Activated naive CD4-positive, alpha-beta T cell treated with anti-CD3 and anti-CD28 coated beads for 36 hours (primary cell): Measurements from ENCODE around the gene UGGT1. TPM values are rescaled to one million over a fixed set of nuclear protein-coding genes. Genes with fewer than 3 reads are reported as not detected.
A peak's percentile ranks its signal among the peaks of the same experiment; 100 is the strongest.

Experiments used
- CTCF ChIA-PET: fragments of 350-600 bp; sonication (Branson Sonifier 250); formaldehyde crosslinking; loops from one replicate; lab custom pipeline; 2021; ENCODE audit warnings: antibody characterized with exemption; lab: Charles Lee
- DNase-seq: peaks from one replicate; pipeline ENCODE4 v3.0.0-alpha.2; 2020
- H3K27ac Mint-ChIP-seq: one replicate; pipeline ENCODE4 v1.8.0; 2021; ENCODE audit warnings: mild to moderate bottlenecking, mixed read lengths
- H3K27me3 Mint-ChIP-seq: one replicate; pipeline ENCODE4 v1.8.0; 2021; ENCODE audit warnings: low read depth, mixed read lengths
- H3K36me3 Mint-ChIP-seq: one replicate; pipeline ENCODE4 v1.8.0; 2021; ENCODE audit warnings: low read depth, mixed read lengths
- H3K4me1 Mint-ChIP-seq: one replicate; pipeline ENCODE4 v1.8.0; 2021; ENCODE audit warnings: low read depth, mixed read lengths
- H3K4me3 Mint-ChIP-seq: one replicate; pipeline ENCODE4 v1.8.0; 2021; ENCODE audit warnings: mild to moderate bottlenecking, moderate library complexity, mixed read lengths
- H3K9me3 Mint-ChIP-seq: one replicate; pipeline ENCODE4 v1.8.0; 2021; ENCODE audit warnings: mixed read lengths
- intact Hi-C: fragments of 100-400 bp; cut with micrococcal nuclease; formaldehyde crosslinking; loops from one replicate; pipeline ENCODE4 v1.15.1; 2023
- total RNA-seq, 2 experiments: library from RNA; stranded (reverse); gene quantifications; one replicate each; pipeline ENCODE4 v1.2.3, GENCODE V29; 2021

The UGGT1 gene
- 10 to 100 TPM; 37.3 to 40.1 TPM for total RNA-seq

DNA sequence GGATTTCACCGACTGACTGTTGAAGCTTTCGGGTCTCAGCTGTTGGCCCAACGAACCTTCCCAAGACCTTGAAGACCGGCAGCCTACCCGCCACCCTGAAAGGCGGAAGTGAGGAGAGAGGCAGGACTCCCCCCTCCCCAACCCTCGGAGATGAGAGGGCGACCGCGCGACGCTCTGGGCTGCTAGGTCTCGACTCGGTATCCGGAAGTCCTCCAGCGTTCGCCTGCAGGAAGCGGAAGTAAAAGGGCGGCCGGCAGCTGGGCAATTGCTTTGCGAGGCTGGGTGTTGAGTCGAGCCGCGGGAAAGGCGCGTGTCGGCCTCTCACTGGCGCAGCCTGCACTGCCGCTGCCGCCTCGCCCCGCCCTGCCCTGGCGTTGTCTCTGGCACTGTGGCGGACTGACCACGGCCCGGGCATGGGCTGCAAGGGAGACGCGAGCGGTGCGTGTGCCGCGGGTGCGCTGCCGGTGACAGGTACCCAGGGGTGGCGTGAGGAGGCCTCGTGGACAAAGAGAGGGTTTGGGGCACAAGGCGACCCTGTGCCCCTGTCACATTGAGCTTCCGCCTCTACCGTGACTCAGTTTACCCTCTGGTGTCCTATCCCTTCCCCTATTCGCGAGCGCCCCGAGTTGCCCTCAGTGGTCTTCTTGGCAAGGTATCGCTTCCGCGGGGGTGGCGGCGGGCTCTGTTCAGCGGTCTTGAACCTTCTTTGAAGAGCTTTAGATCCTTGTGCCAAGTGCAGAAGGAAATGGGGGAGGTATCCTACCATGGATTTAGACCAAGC, at the start of gene UGGT1:
UGGT1 (plus strand) TSS at position 256 of the 781 bp plus-strand sequence; CDS start at position 414, 158 bp downstream.
- CTCF ChIA-PET, result interaction anchor here (0.6 to 0.7 kb wide), 2 partner anchors 28 to 442 kb away, joined by 3 read pairs; no protein-coding TSS in a partner anchor
- Mint-ChIP-seq H3K4me3 (peak within 1 kb of the TSS; percentile 90), H3K4me1 (peaks cover 42% of the 10 kb centered on the region), H3K9me3 (no peaks in the 10 kb centered on the region), H3K27ac (peak within 1 kb of the TSS; percentile 86), H3K36me3 (peaks cover 4% of the 10 kb centered on the region), H3K27me3 (no peaks in the 10 kb centered on the region)
- peak; percentile 96 for DNase-seq
- intact Hi-C loops, result loop anchor here (1.0 to 5.0 kb wide), 8 partner anchors 63 to 564 kb away; partner anchors contain the start of genes HS6ST1, IWS1, POLR2D and SAP130

DNA sequence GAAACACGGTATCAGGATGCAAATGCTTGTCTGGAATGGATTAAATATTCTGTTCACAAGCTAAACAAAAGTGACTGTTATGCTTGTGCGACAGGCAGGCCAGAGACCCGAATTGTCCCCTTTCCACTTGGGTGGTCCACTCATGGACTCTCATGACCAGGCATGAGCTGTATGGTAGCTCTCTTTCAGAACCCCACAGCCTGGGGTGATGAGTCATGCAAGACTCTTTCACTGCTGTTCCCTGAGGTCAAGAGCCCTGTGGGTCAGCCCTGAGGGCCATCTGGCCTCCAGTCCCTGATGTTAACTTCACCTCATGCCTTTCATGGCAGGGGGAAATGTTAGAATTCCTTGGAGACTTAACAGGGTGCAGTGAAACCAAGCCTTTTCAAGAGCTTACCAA, 49.4 kb upstream of the UGGT1 start:
- no peaks in the 10 kb centered on the region for H3K4me1 Mint-ChIP-seq
- CTCF ChIA-PET, result interaction anchor here (1.5 kb wide), 1 partner anchor 22 kb away, joined by 7 read pairs; no protein-coding TSS in a partner anchor
- peaks cover 3% of the 10 kb centered on the region for H3K36me3 Mint-ChIP-seq
- no peak for DNase-seq
- H3K4me3 Mint-ChIP-seq, result no peak overlapping the region
- peaks cover 7% of the 10 kb centered on the region for H3K27me3 Mint-ChIP-seq
- peaks cover 36% of the 10 kb centered on the region for H3K9me3 Mint-ChIP-seq
- intact Hi-C loops, result no loop called here
- H3K27ac Mint-ChIP-seq, result no peak overlapping the region

DNA sequence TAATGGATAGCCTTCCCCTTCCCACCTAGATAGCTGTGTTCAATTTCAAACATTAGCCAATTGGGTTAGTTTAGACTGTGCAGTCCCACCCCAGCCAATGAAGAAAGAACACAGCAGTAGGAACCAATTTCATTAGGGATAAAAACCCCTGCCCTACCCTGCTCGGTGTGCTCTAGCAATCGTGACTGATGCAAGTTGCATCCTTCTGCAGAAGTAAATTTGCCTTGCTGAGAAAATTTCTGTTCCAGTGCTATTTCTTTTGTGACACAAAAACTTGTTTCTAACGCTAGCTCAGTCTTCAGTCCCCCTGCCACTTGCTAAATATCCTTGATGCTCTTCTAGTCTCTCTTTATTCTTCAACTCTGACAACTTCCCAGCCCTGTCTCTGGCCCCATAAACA, 48.0 kb upstream of the UGGT1 start:
- Mint-ChIP-seq H3K4me1 (no peaks in the 10 kb centered on the region), H3K4me3 (no peak overlapping the region), H3K36me3 (peaks cover 3% of the 10 kb centered on the region), H3K9me3 (peaks cover 23% of the 10 kb centered on the region), H3K27ac (no peak overlapping the region), H3K27me3 (peaks cover 12% of the 10 kb centered on the region)
- CTCF ChIA-PET, result interaction anchor here (0.9 to 1.5 kb wide), 2 partner anchors 20 to 385 kb away, joined by 4 to 7 read pairs; no protein-coding TSS in a partner anchor
- intact Hi-C loops, result no loop called here
- DNase-seq, result no peak

DNA sequence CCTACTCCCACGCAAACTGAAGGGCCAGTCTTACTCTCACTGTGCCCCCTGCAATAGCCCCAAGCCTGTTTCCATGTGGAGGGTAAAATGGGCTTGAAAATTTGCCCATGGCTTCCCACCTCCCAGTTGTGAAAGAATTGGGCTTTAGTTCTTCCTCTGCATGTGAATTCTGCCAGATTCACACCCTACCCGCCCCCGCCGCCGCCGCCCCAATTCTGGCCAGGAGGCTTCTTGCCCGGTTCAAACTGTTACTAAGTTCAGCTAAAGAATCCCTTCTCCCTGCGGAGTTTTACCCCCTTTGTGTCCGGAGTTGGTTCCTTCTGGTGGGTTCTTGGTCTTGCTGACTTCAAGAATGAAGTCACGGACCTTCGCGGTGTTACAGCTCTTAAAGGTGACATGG, 37.7 kb upstream of the UGGT1 start:
- intact Hi-C loops, result no loop called here
- DNase-seq, result no peak
- H3K27me3 Mint-ChIP-seq, result peaks cover 33% of the 10 kb centered on the region
- CTCF ChIA-PET, result no interaction called here
- H3K27ac Mint-ChIP-seq, result no peak overlapping the region
- peaks cover 9% of the 10 kb centered on the region for H3K9me3 Mint-ChIP-seq
- H3K4me1 Mint-ChIP-seq, result no peaks in the 10 kb centered on the region
- H3K4me3 Mint-ChIP-seq, result no peak overlapping the region
- H3K36me3 Mint-ChIP-seq, result peaks cover 4% of the 10 kb centered on the region

DNA sequence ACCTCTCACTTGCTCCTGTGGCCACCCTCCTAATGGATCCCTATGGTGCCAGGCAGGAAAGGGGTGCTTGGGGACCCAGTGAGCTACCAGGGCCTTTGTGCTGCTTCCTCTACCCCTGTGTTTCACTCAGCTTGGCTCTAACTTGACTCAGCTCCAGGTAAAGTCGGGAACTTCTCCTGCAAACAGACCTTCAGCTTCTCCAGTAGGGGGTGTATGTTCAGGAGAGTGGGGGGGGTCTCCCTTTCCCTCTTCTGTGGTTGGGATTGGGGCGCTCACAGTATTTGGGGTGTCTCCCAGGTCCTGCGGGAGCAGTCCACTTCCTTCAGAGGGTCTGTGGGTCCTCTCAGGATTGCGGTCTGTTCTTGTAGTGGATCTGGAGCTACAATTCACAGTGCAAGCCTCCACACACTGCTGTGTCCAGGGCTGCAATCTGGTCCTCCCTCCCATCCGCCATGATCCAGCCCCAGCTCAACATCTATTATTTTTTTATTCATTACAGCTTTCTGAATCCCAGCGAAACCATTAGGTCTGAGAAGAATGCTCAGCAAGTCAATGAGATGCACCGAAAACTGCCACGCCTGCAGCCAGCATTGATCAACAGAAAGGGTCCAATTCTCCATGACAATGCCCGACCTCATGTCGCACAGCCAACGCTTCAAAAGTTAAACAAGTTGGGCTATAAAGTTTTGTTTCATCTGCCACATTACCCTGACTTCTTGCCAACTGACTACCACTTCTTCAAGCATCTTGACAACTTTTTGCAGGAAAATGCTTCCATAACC, 36.7 kb upstream of the UGGT1 start:
- Mint-ChIP-seq H3K4me1 (no peaks in the 10 kb centered on the region), H3K36me3 (peaks cover 4% of the 10 kb centered on the region), H3K27me3 (peaks cover 32% of the 10 kb centered on the region), H3K9me3 (peaks cover 9% of the 10 kb centered on the region), H3K27ac (no peak overlapping the region), H3K4me3 (no peak overlapping the region)
- DNase-seq, result no peak
- intact Hi-C loops, result no loop called here
- CTCF ChIA-PET, result no interaction called here

GRCh38 chr2:128057334-128057733, 33.7 kb upstream of the UGGT1 start:
- Mint-ChIP-seq H3K27ac (no peak overlapping the region), H3K9me3 (no peaks in the 10 kb centered on the region), H3K4me1 (no peaks in the 10 kb centered on the region), H3K4me3 (no peak overlapping the region), H3K36me3 (no peaks in the 10 kb centered on the region), H3K27me3 (peaks cover 9% of the 10 kb centered on the region)
- no peak for DNase-seq
- intact Hi-C loops, result no loop called here
- CTCF ChIA-PET, result no interaction called here

DNA sequence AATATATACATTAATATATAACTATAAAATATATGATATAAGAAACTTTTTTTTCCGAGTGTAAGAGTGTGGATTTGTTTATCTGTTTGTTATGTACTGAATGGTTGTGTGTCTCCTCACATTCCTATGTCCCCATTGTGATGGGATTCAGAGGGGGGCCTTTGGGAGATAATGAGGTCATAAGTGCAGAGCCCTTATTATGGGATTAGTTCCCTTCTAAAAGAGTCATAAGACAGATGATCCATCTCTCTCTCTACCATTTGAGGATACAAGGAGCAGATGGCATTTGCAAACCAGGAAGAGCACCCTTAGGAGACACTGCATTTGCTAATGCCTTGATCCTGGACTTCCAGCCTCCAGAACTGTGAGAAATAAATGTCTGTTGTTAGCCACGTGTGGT, 32.9 kb upstream of the UGGT1 start:
- Mint-ChIP-seq H3K4me3 (no peak overlapping the region), H3K36me3 (no peaks in the 10 kb centered on the region), H3K9me3 (no peaks in the 10 kb centered on the region), H3K4me1 (no peaks in the 10 kb centered on the region), H3K27me3 (peaks cover 5% of the 10 kb centered on the region), H3K27ac (no peak overlapping the region)
- CTCF ChIA-PET, result interaction anchor here (0.6 kb wide), 1 partner anchor 303 kb away, joined by 4 read pairs; no protein-coding TSS in a partner anchor
- intact Hi-C loops, result no loop called here
- no peak for DNase-seq

GRCh38 chr2:128062571-128062970, 28.4 kb upstream of the UGGT1 start:
- Mint-ChIP-seq H3K27ac (no peak overlapping the region), H3K27me3 (no peaks in the 10 kb centered on the region), H3K4me1 (no peaks in the 10 kb centered on the region), H3K36me3 (no peaks in the 10 kb centered on the region), H3K9me3 (no peaks in the 10 kb centered on the region), H3K4me3 (no peak overlapping the region)
- intact Hi-C loops, result no loop called here
- DNase-seq, result no peak
- CTCF ChIA-PET, result interaction anchor here (0.7 to 1.2 kb wide), 3 partner anchors 28 to 42 kb away, joined by 3 read pairs; partner anchors contain the start of gene UGGT1

GRCh38 chr2:128064353-128064752, 26.6 kb upstream of the UGGT1 start:
- no peak overlapping the region for H3K27ac Mint-ChIP-seq
- no peak for DNase-seq
- CTCF ChIA-PET, result interaction anchor here (0.6 to 1.5 kb wide), 5 partner anchors 14 to 886 kb away, joined by 3 to 9 read pairs (median 5); no protein-coding TSS in a partner anchor
- no peak overlapping the region for H3K4me3 Mint-ChIP-seq
- no peaks in the 10 kb centered on the region for H3K4me1 Mint-ChIP-seq
- intact Hi-C loops, result no loop called here
- no peaks in the 10 kb centered on the region for H3K36me3 Mint-ChIP-seq
- no peaks in the 10 kb centered on the region for H3K27me3 Mint-ChIP-seq
- H3K9me3 Mint-ChIP-seq, result no peaks in the 10 kb centered on the region

DNA sequence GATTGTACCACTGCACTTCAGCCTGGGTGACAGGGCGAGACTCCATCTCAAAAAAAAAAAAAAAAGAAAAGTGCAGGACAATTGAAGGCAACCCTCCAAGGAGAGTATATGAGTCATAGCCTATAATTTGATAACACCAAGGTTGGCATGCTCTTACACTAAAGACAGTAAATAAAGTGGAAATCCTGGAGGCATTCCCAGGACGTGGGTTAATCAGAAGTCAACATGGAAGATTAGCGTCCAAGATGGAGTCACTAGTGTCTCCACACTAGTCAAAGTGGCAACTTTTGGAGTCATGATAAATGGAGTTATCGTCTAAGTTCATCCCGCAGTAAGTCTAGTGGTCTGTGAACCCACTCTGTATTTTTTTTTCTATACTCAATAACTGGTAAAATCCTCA, 21.2 kb upstream of the UGGT1 start:
- H3K36me3 Mint-ChIP-seq, result no peaks in the 10 kb centered on the region
- H3K4me3 Mint-ChIP-seq, result no peak overlapping the region
- no peaks in the 10 kb centered on the region for H3K4me1 Mint-ChIP-seq
- no peak overlapping the region for H3K27ac Mint-ChIP-seq
- intact Hi-C loops, result no loop called here
- no peaks in the 10 kb centered on the region for H3K27me3 Mint-ChIP-seq
- CTCF ChIA-PET, result interaction anchor here (0.6 kb wide), 1 partner anchor 22 kb away, joined by 3 read pairs; no protein-coding TSS in a partner anchor
- H3K9me3 Mint-ChIP-seq, result no peaks in the 10 kb centered on the region
- no peak for DNase-seq

GRCh38 chr2:128073278-128073677, 17.7 kb upstream of the UGGT1 start:
- no peaks in the 10 kb centered on the region for H3K4me1 Mint-ChIP-seq
- DNase-seq, result no peak
- H3K36me3 Mint-ChIP-seq, result no peaks in the 10 kb centered on the region
- no peaks in the 10 kb centered on the region for H3K9me3 Mint-ChIP-seq
- CTCF ChIA-PET, result interaction anchor here (0.6 to 1.5 kb wide), 3 partner anchors 10 to 44 kb away, joined by 3 read pairs; no protein-coding TSS in a partner anchor
- no peak overlapping the region for H3K27ac Mint-ChIP-seq
- no peaks in the 10 kb centered on the region for H3K27me3 Mint-ChIP-seq
- no peak overlapping the region for H3K4me3 Mint-ChIP-seq
- intact Hi-C loops, result no loop called here

DNA sequence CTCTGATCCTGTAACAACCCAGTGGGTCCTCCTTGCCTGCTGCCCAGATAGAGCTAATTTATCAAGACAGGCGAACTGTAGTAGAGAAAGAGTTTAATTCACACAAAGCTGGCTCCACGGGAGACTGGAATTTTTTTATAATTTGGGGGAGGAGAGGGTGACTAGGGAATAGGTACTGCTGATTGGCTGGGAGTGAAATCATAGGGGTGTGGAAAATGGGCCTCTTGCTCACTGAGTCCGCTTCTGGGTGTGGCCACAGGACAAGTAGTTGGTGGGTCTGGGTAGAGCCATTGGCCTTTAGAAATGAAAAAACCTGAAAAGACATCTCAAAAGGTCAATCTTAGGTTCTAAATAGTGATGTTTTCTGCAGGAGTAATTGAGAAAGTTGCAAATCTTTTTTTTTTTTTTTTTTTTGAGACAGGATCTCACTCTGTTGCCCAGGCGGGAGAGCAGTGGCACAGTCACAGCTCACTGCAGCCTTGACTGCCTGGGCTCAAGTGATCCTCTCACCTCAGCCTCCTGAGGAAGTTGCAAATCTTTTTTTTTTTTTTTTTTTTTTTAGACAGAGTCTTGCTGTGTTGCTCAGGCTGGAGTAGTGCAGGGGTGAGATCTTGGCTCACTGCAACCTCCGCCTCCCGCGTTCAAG, 14.4 kb upstream of the UGGT1 start:
- Mint-ChIP-seq H3K4me3 (no peak overlapping the region), H3K27me3 (no peaks in the 10 kb centered on the region), H3K36me3 (no peaks in the 10 kb centered on the region), H3K27ac (no peak overlapping the region), H3K4me1 (no peaks in the 10 kb centered on the region), H3K9me3 (no peaks in the 10 kb centered on the region)
- no peak for DNase-seq
- intact Hi-C loops, result no loop called here
- CTCF ChIA-PET, result interaction anchor here (0.6 kb wide), 2 partner anchors 38 to 351 kb away, joined by 3 read pairs; no protein-coding TSS in a partner anchor
